Tibial nerve (tissue), 4 donors: ENCODE results near the gene NUDT21. TPM values are rescaled to one million over a fixed set of nuclear protein-coding genes. Genes with fewer than 3 reads are reported as not detected.

Experiments used
- DNase-seq, 2 donors: peaks; one replicate each; pipeline ENCODE4 v3.0.0-alpha.2; 2019; ENCODE audit warnings: low spot score in 2 of 2
- H3K27ac ChIP-seq, 4 donors: fragments of 200-600 bp; sonication (generic) in 3 of 4; one replicate each; pipeline ENCODE4 v1.5.1; 2017 to 2019; ENCODE audit warnings: mild to moderate bottlenecking in 1 of 4
- H3K27me3 ChIP-seq, 2 donors: fragments of 200-600 bp; sonication (generic) in 1 of 2; one replicate each; pipeline versions ENCODE4 v1.5.1 to v1.6.0; 2017 to 2019
- H3K36me3 ChIP-seq, 3 donors: fragments of 200-600 bp; sonication (generic); one replicate each; pipeline ENCODE4 v1.5.1; 2018 to 2019
- H3K4me1 ChIP-seq, 4 donors: fragments of 200-600 bp; sonication (generic) in 3 of 4; one replicate each; pipeline ENCODE4 v1.5.1; 2017 to 2019
- H3K4me3 ChIP-seq, 4 donors: fragments of 200-600 bp; sonication (generic) in 3 of 4; one replicate each; pipeline ENCODE4 v1.5.1; 2017 to 2019; ENCODE audit warnings: mild to moderate bottlenecking in 1 of 4, moderate library complexity in 1 of 4
- H3K9me3 ChIP-seq, 4 donors: fragments of 200-600 bp; sonication (generic) in 3 of 4; one replicate each; pipeline ENCODE4 v1.5.1; 2017 to 2019
- CTCF ChIP-seq, 5 experiments: fragments of 200-600 bp in 3 of 5; fragments of 450-650 bp in 2 of 5; sonication (generic) in 3 of 5; IDR thresholded peaks; one replicate each; pipeline ENCODE4 v1.5.1; 2016 to 2019; ENCODE audit warnings: antibody characterized with exemption in 5 of 5, mild to moderate bottlenecking in 3 of 5, moderate library complexity in 2 of 5
- EP300 ChIP-seq, 2 donors: sonication (generic); formaldehyde crosslinking; IDR thresholded peaks; one replicate each; pipeline ENCODE4 v1.6.1; 2017; ENCODE audit warnings: antibody characterized with exemption in 2 of 2, mild to moderate bottlenecking in 1 of 2
- POLR2A ChIP-seq, 2 donors: fragments of 450-650 bp; IDR thresholded peaks; one replicate each; pipeline ENCODE4 v1.6.1; 2017; ENCODE audit warnings: antibody characterized with exemption in 2 of 2, mild to moderate bottlenecking in 2 of 2, moderate library complexity in 2 of 2
- WGBS, 2 donors: methylation state at CpG; one replicate each; pipeline ENCODE4 v1.1.5; 2018; 5-methylcytosine and 5-hydroxymethylcytosine counted together
- total RNA-seq, 4 donors: library from RNA; depleted of rRNA; stranded (reverse); fragments of >200 nt; gene quantifications; one replicate each; pipeline ENCODE4 v1.1.0, GENCODE V29; 2016

The NUDT21 gene
- total RNA-seq, 4 donors from 2014 or later: 41.5 to 57.3 (median 47.2) TPM

- Histone ChIP-seq H3K9me3 (no peaks in the 10 kb centered on the region), H3K36me3 (peaks cover 0 to 23% (median 0%) of the 10 kb centered on the region in 3 donors), H3K4me1 (peaks cover 0 to 15% (median 6%) of the 10 kb centered on the region in 4 donors), H3K27me3 (no peaks in the 10 kb centered on the region), H3K27ac (peak overlapping the region in 1 of 4 donors; percentile 41), H3K4me3 (no peak overlapping the region)
- no peak for TF ChIP-seq POLR2A (IDR thresholded peaks at IDR 0.05)
- TF ChIP-seq EP300 (IDR thresholded peaks at IDR 0.05): no peak
- TF ChIP-seq CTCF (IDR thresholded peaks at IDR 0.05): no peak
- no peak for DNase-seq
- WGBS, 2 donors: 62 to 79% methylated on average over 1 of the region's 1 CpG
These were observed 23.0 kb downstream of the NUDT21 start for GRCh38 chr16:56428091-56428490.

GRCh38 chr16:56426585-56426984 lies 24.5 kb downstream of the NUDT21 start:
- no peak for DNase-seq
- Histone ChIP-seq H3K27me3 (no peaks in the 10 kb centered on the region), H3K4me1 (peaks cover 0 to 30% (median 19%) of the 10 kb centered on the region in 4 donors), H3K9me3 (no peaks in the 10 kb centered on the region), H3K36me3 (peaks cover 0 to 15% (median 0%) of the 10 kb centered on the region in 3 donors), H3K4me3 (no peak overlapping the region), H3K27ac (peak overlapping the region in 2 of 4 donors; percentile 93 to 96)
- TF ChIP-seq EP300 (IDR thresholded peaks at IDR 0.05) (no peak), CTCF (IDR thresholded peaks at IDR 0.05) (no peak), POLR2A (IDR thresholded peaks at IDR 0.05) (no peak)
- WGBS, 2 donors: 89 to 93% methylated on average over 4 of the region's 4 CpGs

- Histone ChIP-seq H3K27me3 (no peaks in the 10 kb centered on the region), H3K9me3 (no peaks in the 10 kb centered on the region), H3K27ac (peak within 1 kb of the TSS; percentile 90 to 96 (median 94)), H3K4me1 (peaks cover 0 to 41% (median 27%) of the 10 kb centered on the region in 4 donors), H3K4me3 (peak within 1 kb of the TSS; percentile 80 to 98 (median 92)), H3K36me3 (peaks cover 0 to 6% (median 0%) of the 10 kb centered on the region in 3 donors)
- 0% methylated on average over 1 to 3 of the region's 57 CpGs for WGBS, 2 donors
- peak in 1 of 2 donors; percentile 46 for DNase-seq
- no peak for TF ChIP-seq EP300 (IDR thresholded peaks at IDR 0.05)
- TF ChIP-seq CTCF (IDR thresholded peaks at IDR 0.05): peak; percentile 32 to 94 (median 77)
- TF ChIP-seq POLR2A (IDR thresholded peaks at IDR 0.05): peak in 1 of 2 donors; percentile 46
These were observed 25.7 kb downstream of the NUDT21 start, which contains the start of gene AMFR for GRCh38 chr16:56425439-56425832. AMFR (minus strand) TSS chr16:56425545; CDS start chr16:56425327, 218 bp downstream.

GRCh38 chr16:56424791-56425438 lies 26.2 kb downstream of the NUDT21 start:
- peak in 1 of 2 donors; percentile 17 for DNase-seq
- 0 to 1% methylated on average over 5 to 41 of the region's 79 CpGs for WGBS, 2 donors
- Histone ChIP-seq H3K9me3 (no peaks in the 10 kb centered on the region), H3K36me3 (peaks cover 0 to under 1% (median 0%) of the 10 kb centered on the region in 3 donors), H3K4me3 (peak overlapping the region; percentile 80 to 98 (median 92)), H3K4me1 (peaks cover 0 to 46% (median 32%) of the 10 kb centered on the region in 4 donors), H3K27me3 (no peaks in the 10 kb centered on the region), H3K27ac (peak overlapping the region; percentile 90 to 96 (median 94))
- no peak for TF ChIP-seq CTCF (IDR thresholded peaks at IDR 0.05)
- TF ChIP-seq POLR2A (IDR thresholded peaks at IDR 0.05): no peak
- TF ChIP-seq EP300 (IDR thresholded peaks at IDR 0.05): no peak

- 0 to 2% methylated on average over 16 of the region's 16 CpGs for WGBS, 2 donors
These were observed 26.7 kb downstream of the NUDT21 start for GRCh38 chr16:56424404-56424764.

More at GRCh38 chr16:56424404-56424764, 26.7 kb downstream of the NUDT21 start:
- H3K36me3 ChIP-seq: no peaks in the 10 kb centered on the region
- TF ChIP-seq POLR2A (IDR thresholded peaks at IDR 0.05) (no peak), EP300 (IDR thresholded peaks at IDR 0.05) (no peak), CTCF (IDR thresholded peaks at IDR 0.05) (no peak)
- peak overlapping the region; percentile 80 to 98 (median 92) for H3K4me3 ChIP-seq
- no peaks in the 10 kb centered on the region for H3K9me3 ChIP-seq
- no peaks in the 10 kb centered on the region for H3K27me3 ChIP-seq
- H3K4me1 ChIP-seq: peaks cover 0 to 48% (median 34%) of the 10 kb centered on the region in 4 donors
- DNase-seq: no peak
- H3K27ac ChIP-seq: peak overlapping the region; percentile 90 to 96 (median 94)
